Measurements from ENCODE around the gene LINC00305.

LINC00305 gene

GRCh38 chr18:64148988-64149387 is at the start of gene LINC00305:
Gene LINC00305, minus strand, starts transcription at chr18:64149088.
- Histone ChIP-seq H3K4me3 (no peak within 1 kb of the TSS), H3K9ac (no peak within 1 kb of the TSS), H3K27me3 (no peaks in the 10 kb centered on the region), H3K9me3 (no peaks in the 10 kb centered on the region), H3K4me2 (no peak within 1 kb of the TSS), H3K27ac (no peak within 1 kb of the TSS), H3K36me3 (no peaks in the 10 kb centered on the region), H3K4me1 (no peaks in the 10 kb centered on the region), H4K20me1 (no peaks in the 10 kb centered on the region)
- no peak for TF ChIP-seq Cebpa-rat (IDR thresholded peaks at IDR 0.05)

DNA sequence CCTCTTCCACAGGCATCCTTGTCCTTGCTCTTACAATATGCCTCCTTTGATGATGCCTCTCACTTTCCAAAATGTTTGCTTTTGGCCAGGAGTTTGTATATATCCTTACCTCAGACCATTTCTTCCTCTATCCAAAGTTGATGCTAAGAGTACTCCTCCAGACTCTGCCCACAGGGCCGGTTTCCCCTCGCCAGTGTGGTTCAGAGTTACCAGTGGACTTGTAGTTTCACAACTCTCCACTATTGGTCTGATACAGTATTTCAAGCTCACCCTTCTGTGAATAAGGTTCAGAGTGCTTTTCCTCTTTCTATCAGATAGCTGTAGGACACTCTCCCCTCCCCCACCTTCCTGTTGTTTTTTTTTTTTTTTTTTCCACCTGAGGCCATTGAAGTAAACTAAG is 42.2 kb upstream of the LINC00305 start:
- Histone ChIP-seq H3K9ac (no peak overlapping the region), H3K4me2 (peak overlapping the region; percentile 37)
- no peak for TF ChIP-seq Cebpa-rat (IDR thresholded peaks at IDR 0.05)

GRCh38 chr18:64185987-64186386 is 37.1 kb upstream of the LINC00305 start:
- no peak for TF ChIP-seq Cebpa-rat (IDR thresholded peaks at IDR 0.05)
- no peak overlapping the region for H3K4me3 ChIP-seq
- no peaks in the 10 kb centered on the region for H3K36me3 ChIP-seq
- H3K4me1 ChIP-seq = peaks cover 67% of the 10 kb centered on the region
- no peak overlapping the region for H3K9ac ChIP-seq
- no peaks in the 10 kb centered on the region for H4K20me1 ChIP-seq
- peak overlapping the region; percentile 23; the same call in 1 of the 2 replicates for H3K4me2 ChIP-seq
- H3K27ac ChIP-seq = no peak overlapping the region
- no peaks in the 10 kb centered on the region for H3K27me3 ChIP-seq
- H3K9me3 ChIP-seq = peaks cover 10% of the 10 kb centered on the region

More for the DNA sequence above, 42.2 kb upstream of the LINC00305 start:
- Histone ChIP-seq H3K27me3 (no peaks in the 10 kb centered on the region), H3K27ac (no peak overlapping the region), H3K36me3 (no peaks in the 10 kb centered on the region), H4K20me1 (no peaks in the 10 kb centered on the region), H3K9me3 (peaks cover 17% of the 10 kb centered on the region), H3K4me3 (no peak overlapping the region), H3K4me1 (peaks cover 74% of the 10 kb centered on the region)

- no peak for TF ChIP-seq Cebpa-rat (IDR thresholded peaks at IDR 0.05)
- Histone ChIP-seq H3K27me3 (no peaks in the 10 kb centered on the region), H3K27ac (no peak overlapping the region)
Observed at GRCh38 chr18:64183665-64184064, 34.8 kb upstream of the LINC00305 start.

DNA sequence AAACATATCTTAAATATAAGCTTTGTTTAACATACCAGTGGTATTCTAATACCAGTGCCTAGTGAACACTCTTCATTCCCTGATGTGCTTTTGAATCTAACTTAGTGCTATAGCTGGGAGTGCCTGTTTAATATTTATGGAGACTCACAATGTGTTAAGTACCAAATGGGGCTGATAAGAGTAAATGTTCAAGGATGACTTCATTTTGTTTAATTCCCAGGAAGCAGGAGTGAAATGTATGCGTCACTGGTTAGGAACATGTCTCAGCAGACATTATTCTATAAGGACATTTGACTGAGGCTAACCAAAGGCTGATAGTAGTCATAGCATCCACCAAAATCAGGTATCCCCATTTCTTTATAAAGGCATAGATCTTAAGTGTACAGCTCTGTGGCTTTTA is 31.7 kb upstream of the LINC00305 start:
- Histone ChIP-seq H3K4me2 (no peak overlapping the region), H3K4me3 (no peak overlapping the region), H3K36me3 (no peaks in the 10 kb centered on the region), H3K27ac (no peak overlapping the region), H4K20me1 (no peaks in the 10 kb centered on the region), H3K27me3 (no peaks in the 10 kb centered on the region), H3K4me1 (peaks cover 23% of the 10 kb centered on the region), H3K9me3 (peaks cover 8% of the 10 kb centered on the region), H3K9ac (no peak overlapping the region)
- TF ChIP-seq Cebpa-rat (IDR thresholded peaks at IDR 0.05) = no peak

More at GRCh38 chr18:64183665-64184064, 34.8 kb upstream of the LINC00305 start:
- no peaks in the 10 kb centered on the region for H4K20me1 ChIP-seq
- H3K9me3 ChIP-seq = peaks cover 5% of the 10 kb centered on the region; the same call in 1 of the 2 replicates
- H3K4me3 ChIP-seq = no peak overlapping the region
- no peak overlapping the region for H3K4me2 ChIP-seq
- H3K9ac ChIP-seq = no peak overlapping the region
- H3K36me3 ChIP-seq = no peaks in the 10 kb centered on the region
- H3K4me1 ChIP-seq = peaks cover 53% of the 10 kb centered on the region

DNA sequence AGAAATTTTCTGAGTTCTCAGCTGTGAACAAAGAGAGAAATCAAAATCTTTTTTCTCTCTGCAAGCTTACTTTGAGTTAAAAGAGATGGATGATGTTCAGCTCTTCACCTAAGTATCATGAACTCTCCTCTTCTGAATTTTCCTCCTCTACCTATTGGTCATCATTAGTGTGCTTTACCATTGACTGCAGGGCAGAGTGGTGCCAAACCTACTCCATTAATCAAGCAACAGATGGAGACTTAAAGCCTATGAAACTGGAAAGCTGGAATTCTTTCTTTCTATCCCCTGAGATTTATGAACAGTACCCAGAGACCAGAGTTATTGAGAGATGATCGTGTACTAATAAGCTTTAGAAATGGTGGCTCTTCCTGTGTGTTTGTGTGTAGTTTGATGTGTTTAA is 31.3 kb upstream of the LINC00305 start:
- Histone ChIP-seq H3K4me2 (no peak overlapping the region), H3K27me3 (no peaks in the 10 kb centered on the region), H3K4me1 (peaks cover 19% of the 10 kb centered on the region), H4K20me1 (no peaks in the 10 kb centered on the region), H3K27ac (no peak overlapping the region), H3K4me3 (no peak overlapping the region), H3K9ac (no peak overlapping the region), H3K9me3 (peaks cover 12% of the 10 kb centered on the region), H3K36me3 (no peaks in the 10 kb centered on the region)
- no peak for TF ChIP-seq Cebpa-rat (IDR thresholded peaks at IDR 0.05)

DNA sequence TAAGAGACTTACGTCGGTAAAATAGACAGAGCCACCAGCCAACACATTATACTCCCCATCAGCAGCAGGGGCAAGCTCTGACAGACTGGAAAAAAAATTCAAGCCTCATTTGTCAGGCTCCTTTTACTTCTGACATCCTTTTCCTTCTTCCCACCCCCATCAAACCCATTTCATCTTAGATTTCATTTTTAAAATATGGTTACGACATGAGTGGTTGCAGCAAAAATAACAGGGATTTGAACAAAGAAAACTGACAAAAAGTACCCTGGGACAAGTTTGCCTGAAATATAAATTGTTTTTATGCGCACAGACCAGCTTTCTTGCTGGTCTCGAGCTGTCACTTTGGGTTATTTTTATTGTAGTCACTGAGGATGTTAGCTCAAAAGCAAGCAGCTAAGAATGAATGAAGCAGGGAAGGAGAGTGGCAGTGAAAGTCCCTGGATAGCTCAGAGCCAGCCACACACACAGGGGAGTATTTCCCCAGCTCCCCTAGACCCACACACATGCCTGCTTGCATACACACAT is 30.7 kb upstream of the LINC00305 start:
- no peak overlapping the region for H3K9ac ChIP-seq
- H3K27ac ChIP-seq = no peak overlapping the region
- no peak overlapping the region for H3K4me3 ChIP-seq
- no peaks in the 10 kb centered on the region for H3K36me3 ChIP-seq
- TF ChIP-seq Cebpa-rat (IDR thresholded peaks at IDR 0.05) = no peak
- no peaks in the 10 kb centered on the region for H4K20me1 ChIP-seq
- peaks cover 12% of the 10 kb centered on the region for H3K9me3 ChIP-seq
- no peaks in the 10 kb centered on the region for H3K27me3 ChIP-seq
- peak overlapping the region; percentile 37; the same call in 1 of the 2 replicates for H3K4me2 ChIP-seq
- peaks cover 17% of the 10 kb centered on the region for H3K4me1 ChIP-seq

- H3K9ac ChIP-seq = no peak overlapping the region
- H3K4me2 ChIP-seq = peak overlapping the region; percentile 37; the same call in 1 of the 2 replicates
- H3K27ac ChIP-seq = no peak overlapping the region
- no peak overlapping the region for H3K4me3 ChIP-seq
- no peaks in the 10 kb centered on the region for H3K36me3 ChIP-seq
- no peaks in the 10 kb centered on the region for H4K20me1 ChIP-seq
- no peaks in the 10 kb centered on the region for H3K27me3 ChIP-seq
- peaks cover 10% of the 10 kb centered on the region for H3K4me1 ChIP-seq
- H3K9me3 ChIP-seq = peaks cover 12% of the 10 kb centered on the region
- TF ChIP-seq Cebpa-rat (IDR thresholded peaks at IDR 0.05) = no peak
Observed at GRCh38 chr18:64178860-64179259, 30.0 kb upstream of the LINC00305 start.

GRCh38 chr18:64175432-64175831 is 26.5 kb upstream of the LINC00305 start:
- Histone ChIP-seq H3K9me3 (peaks cover 25% of the 10 kb centered on the region), H3K4me2 (no peak overlapping the region), H3K27ac (no peak overlapping the region), H3K4me3 (no peak overlapping the region), H4K20me1 (no peaks in the 10 kb centered on the region), H3K9ac (no peak overlapping the region), H3K36me3 (no peaks in the 10 kb centered on the region), H3K27me3 (no peaks in the 10 kb centered on the region), H3K4me1 (peaks cover 10% of the 10 kb centered on the region)
- TF ChIP-seq Cebpa-rat (IDR thresholded peaks at IDR 0.05) = no peak

DNA sequence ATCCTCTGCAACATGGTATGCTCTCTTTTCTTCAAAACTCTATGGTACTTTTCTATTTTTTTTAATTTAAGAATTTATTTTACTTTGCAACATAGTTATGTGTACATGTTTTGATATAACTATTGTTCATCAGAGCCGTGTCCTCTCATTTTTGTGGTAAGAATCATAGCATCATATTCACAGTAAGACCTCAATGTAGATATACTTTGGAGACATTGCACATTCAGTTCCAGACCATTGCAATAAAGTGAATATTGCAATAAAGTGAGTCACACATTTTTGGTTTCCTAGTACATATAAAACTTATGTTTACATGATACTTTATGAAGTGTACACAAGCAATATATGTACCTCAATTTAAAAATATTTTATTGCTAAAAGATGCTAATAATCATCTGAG is 22.7 kb upstream of the LINC00305 start:
- Histone ChIP-seq H4K20me1 (no peaks in the 10 kb centered on the region), H3K4me2 (no peak overlapping the region), H3K27ac (no peak overlapping the region), H3K27me3 (no peaks in the 10 kb centered on the region), H3K4me1 (no peaks in the 10 kb centered on the region), H3K4me3 (no peak overlapping the region), H3K9ac (no peak overlapping the region), H3K36me3 (no peaks in the 10 kb centered on the region), H3K9me3 (peaks cover 25% of the 10 kb centered on the region)
- no peak for TF ChIP-seq Cebpa-rat (IDR thresholded peaks at IDR 0.05)
